Spleen (tissue), 7 donors: ENCODE results near the gene LCN9.

Experiments used
- CTCF ChIP-seq, 11 experiments: fragments of 200-600 bp in 7 of 11; fragments of 450-650 bp in 4 of 11; sonication (generic) in 4 of 11; IDR thresholded peaks in 8 of 11; conservative IDR thresholded peaks in 3 of 11; 1 replicate in 7 of 11; 2 replicates in 4 of 11; pipeline versions ENCODE4 v1.4.0 to v1.8.0; 2016 to 2021; ENCODE audit warnings: antibody characterized with exemption in 11 of 11, inconsistent platforms in 4 of 11, mild to moderate bottlenecking in 1 of 11
- POLR2A ChIP-seq, 3 donors: fragments of 450-650 bp; IDR thresholded peaks; one replicate each; pipeline ENCODE4 v1.5.1; 2017; ENCODE audit warnings: antibody characterized with exemption in 3 of 3, mild to moderate bottlenecking in 1 of 3
- donor health status: DM: no; HTN: no; CAD: no; lungs with moderate emphysema.
- donor health status: DM: no; HTN: no; CAD: no.
- donor health status: DM: no; HTN: no; CAD: no.

- TF ChIP-seq CTCF (IDR thresholded peaks at IDR 0.05 in 8 of 11, conservative IDR thresholded peaks at IDR 0.05 in 3 of 11) (no peak), POLR2A (IDR thresholded peaks at IDR 0.05) (no peak)
Observed at GRCh38 chr9:135648494-135649410, 14.4 kb upstream of the LCN9 start.
